Vagina (tissue), 2 donors: ENCODE data around the gene NUP155.

ENCODE experiments used
- POLR2A ChIP-seq, 2 donors: fragments of 450-650 bp; IDR thresholded peaks; one replicate each; pipeline ENCODE4 v1.6.1; 2017; ENCODE audit warnings: antibody characterized with exemption in 2 of 2, mild to moderate bottlenecking in 2 of 2, moderate library complexity in 2 of 2
- POLR2AphosphoS5 ChIP-seq, 2 donors: sonication (generic); formaldehyde crosslinking; IDR thresholded peaks; one replicate each; pipeline ENCODE4 v1.9.0; 2017; ENCODE audit warnings: antibody characterized with exemption in 2 of 2, mild to moderate bottlenecking in 2 of 2, low read depth in 1 of 2; ENCODE audit not compliant: insufficient read depth in 1 of 2
- TF ChIP-seq, protein P1 (sequence below), 3 experiments: fragments of 450-650 bp in 2 of 3; fragments of 200-600 bp in 1 of 3; sonication (generic) in 1 of 3; IDR thresholded peaks; one replicate each; pipeline ENCODE4 v1.5.1; 2017 to 2019; ENCODE audit warnings: antibody characterized with exemption in 3 of 3, mild to moderate bottlenecking in 2 of 3, moderate library complexity in 2 of 3

DNA sequence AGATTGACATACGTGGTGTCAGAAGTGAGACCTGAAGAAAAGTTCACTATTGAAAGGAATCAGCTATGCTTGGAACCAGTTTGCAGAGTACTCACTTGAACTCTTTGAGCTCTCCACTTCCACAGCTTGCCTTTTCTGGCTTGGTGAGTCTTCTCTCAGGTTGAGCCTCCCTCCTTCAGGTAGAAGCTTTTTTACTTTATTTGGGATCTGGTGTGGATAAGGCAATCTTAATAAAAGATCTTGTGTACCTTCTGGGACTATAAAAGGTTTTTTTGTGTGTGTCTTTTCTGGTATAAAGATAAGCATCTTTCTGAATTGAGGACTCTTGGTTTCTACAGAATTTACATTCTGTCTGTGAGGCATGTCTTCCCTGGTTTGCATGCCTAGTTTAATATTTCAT is 116.3 kb downstream of the NUP155 start:
- TF ChIP-seq, protein P1, sequence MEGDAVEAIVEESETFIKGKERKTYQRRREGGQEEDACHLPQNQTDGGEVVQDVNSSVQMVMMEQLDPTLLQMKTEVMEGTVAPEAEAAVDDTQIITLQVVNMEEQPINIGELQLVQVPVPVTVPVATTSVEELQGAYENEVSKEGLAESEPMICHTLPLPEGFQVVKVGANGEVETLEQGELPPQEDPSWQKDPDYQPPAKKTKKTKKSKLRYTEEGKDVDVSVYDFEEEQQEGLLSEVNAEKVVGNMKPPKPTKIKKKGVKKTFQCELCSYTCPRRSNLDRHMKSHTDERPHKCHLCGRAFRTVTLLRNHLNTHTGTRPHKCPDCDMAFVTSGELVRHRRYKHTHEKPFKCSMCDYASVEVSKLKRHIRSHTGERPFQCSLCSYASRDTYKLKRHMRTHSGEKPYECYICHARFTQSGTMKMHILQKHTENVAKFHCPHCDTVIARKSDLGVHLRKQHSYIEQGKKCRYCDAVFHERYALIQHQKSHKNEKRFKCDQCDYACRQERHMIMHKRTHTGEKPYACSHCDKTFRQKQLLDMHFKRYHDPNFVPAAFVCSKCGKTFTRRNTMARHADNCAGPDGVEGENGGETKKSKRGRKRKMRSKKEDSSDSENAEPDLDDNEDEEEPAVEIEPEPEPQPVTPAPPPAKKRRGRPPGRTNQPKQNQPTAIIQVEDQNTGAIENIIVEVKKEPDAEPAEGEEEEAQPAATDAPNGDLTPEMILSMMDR (IDR thresholded peaks at IDR 0.05) = no peak
- TF ChIP-seq POLR2A (IDR thresholded peaks at IDR 0.05) (no peak), POLR2AphosphoS5 (IDR thresholded peaks at IDR 0.05; ENCODE audit: insufficient read depth in 1 of 2, low read depth in 1 of 2) (no peak)
